HepG2 (cell line): Measurements from ENCODE around the gene COQ7. TPM values are rescaled to one million over a fixed set of nuclear protein-coding genes. Genes with fewer than 3 reads are reported as not detected.
A peak's percentile ranks its signal among the peaks of the same experiment; 100 is the strongest.

ENCODE experiments used
- ATF4 ChIP-seq, 2 experiments: fragments of 450-650 bp in 1 of 2; sonication (generic) in 1 of 2; formaldehyde crosslinking; IDR thresholded peaks; 2 replicates each; pipeline versions ENCODE4 v1.5.0 to v1.8.0; 2020 to 2022; ENCODE audit warnings: mild to moderate bottlenecking in 1 of 2, missing genetic modification reagents in 1 of 2
- ATF7 ChIP-seq, 2 experiments: fragments of 450-650 bp in 1 of 2; sonication (generic) in 1 of 2; formaldehyde crosslinking in 1 of 2; IDR thresholded peaks; 2 replicates each; pipeline versions ENCODE4 v1.4.0 to v1.6.1; 2016 to 2020; ENCODE audit warnings: antibody characterized with exemption in 1 of 2, mild to moderate bottlenecking in 1 of 2, missing genetic modification reagents in 1 of 2
- BCL6 ChIP-seq: IDR thresholded peaks from 2 replicates; pipeline ENCODE4 v1.6.1; 2016; ENCODE audit warnings: missing genetic modification reagents, missing compliant biosample characterization
- DNMT3B ChIP-seq: conservative IDR thresholded peaks from 2 replicates; pipeline ENCODE4 v1.6.1; 2016; ENCODE audit warnings: missing biosample characterization, control low read depth
- HOXA5 ChIP-seq: sonication (generic); formaldehyde crosslinking; IDR thresholded peaks from 2 replicates; pipeline ENCODE4 v1.4.0; 2020; ENCODE audit warnings: missing genetic modification reagents
- MLLT10 ChIP-seq: sonication (generic); formaldehyde crosslinking; IDR thresholded peaks from 2 replicates; pipeline ENCODE4 v1.4.0; 2020; ENCODE audit warnings: missing genetic modification reagents
- MYPOP ChIP-seq: sonication (generic); formaldehyde crosslinking; IDR thresholded peaks from 2 replicates; pipeline ENCODE4 v1.8.1; 2023; ENCODE audit warnings: mild to moderate bottlenecking, moderate library complexity, missing genetic modification reagents
- NR3C1 ChIP-seq: sonication (generic); formaldehyde crosslinking; IDR thresholded peaks from 2 replicates; pipeline ENCODE4 v1.4.0; 2020; ENCODE audit warnings: missing genetic modification reagents
- SMYD3 ChIP-seq: sonication (generic); formaldehyde crosslinking; IDR thresholded peaks from 2 replicates; pipeline ENCODE4 v1.8.1; 2023; ENCODE audit warnings: mild to moderate bottlenecking, missing genetic modification reagents
- SNAPC5 ChIP-seq: sonication (generic); formaldehyde crosslinking; IDR thresholded peaks from 2 replicates; pipeline ENCODE4 v1.8.1; 2023; ENCODE audit warnings: mild to moderate bottlenecking, missing genetic modification reagents, borderline replicate concordance
- SP4 ChIP-seq: sonication (generic); formaldehyde crosslinking; IDR thresholded peaks from 2 replicates; pipeline ENCODE4 v1.8.1; 2023; ENCODE audit warnings: mild to moderate bottlenecking, missing genetic modification reagents
- TAF1 ChIP-seq: sonication (generic); formaldehyde crosslinking; IDR thresholded peaks from 2 replicates; pipeline ENCODE4 v1.4.0; 2020; ENCODE audit warnings: missing genetic modification reagents
- U2AF1 ChIP-seq: fragments of 200-400 bp; formaldehyde crosslinking; optimal IDR thresholded peaks from 2 replicates; pipeline ENCODE3; 2017; ENCODE audit warnings: mild to moderate bottlenecking, low read depth, low read length
- ZBTB14 ChIP-seq: sonication (generic); formaldehyde crosslinking; IDR thresholded peaks from 2 replicates; pipeline ENCODE4 v1.4.0; 2020; ENCODE audit warnings: missing genetic modification reagents
- ZNF550 ChIP-seq: sonication (generic); formaldehyde crosslinking; IDR thresholded peaks from 2 replicates; pipeline ENCODE4 v1.4.0; 2020; ENCODE audit warnings: mild to moderate bottlenecking, missing genetic modification reagents, borderline replicate concordance
- ZNF772 ChIP-seq: sonication (generic); formaldehyde crosslinking; IDR thresholded peaks from 2 replicates; pipeline ENCODE4 v1.5.0; 2020; ENCODE audit warnings: mild to moderate bottlenecking, missing genetic modification reagents
- ZNF816 ChIP-seq: sonication (generic); formaldehyde crosslinking; IDR thresholded peaks from 2 replicates; pipeline ENCODE4 v1.8.0; 2022; ENCODE audit warnings: missing genetic modification reagents, mild to moderate bottlenecking, borderline replicate concordance
- polyA plus RNA-seq, 8 experiments: library from polyadenylated mRNA; depleted of rRNA in 3 of 8; stranded (reverse) in 7 of 8; unstranded in 1 of 8; fragments of >200 nt; fragmentation: Illumina TruSeq in 4 of 8; extraction: Trizol in 4 of 8; gene quantifications; 2 replicates each; pipeline versions ENCODE4 v1.2.1 to v1.2.3, GENCODE V29; 2011 to 2016; ENCODE audit warnings: low read depth in 4 of 8, missing spikeins in 1 of 8, mixed read lengths in 1 of 8; ENCODE audit not compliant: insufficient read depth in 1 of 8
- total RNA-seq, 5 experiments: library from RNA; depleted of rRNA; stranded (reverse); fragments of >200 nt; fragmentation: Illumina TruSeq; extraction: Trizol; gene quantifications; 2 replicates each; pipeline ENCODE4 v1.2.3, GENCODE V29; 2016; ENCODE audit warnings: low read depth in 1 of 5
- TF ChIP-seq, protein P1 (sequence below): sonication (generic); formaldehyde crosslinking; IDR thresholded peaks from 2 replicates; pipeline ENCODE4 v1.9.0; 2021; ENCODE audit warnings: missing genetic modification reagents, borderline replicate concordance
- TF ChIP-seq, protein P2 (sequence below): sonication (generic); formaldehyde crosslinking; IDR thresholded peaks from 2 replicates; pipeline ENCODE4 v1.4.0; 2020; ENCODE audit warnings: missing genetic modification reagents
- TF ChIP-seq, protein P3 (sequence below): sonication (generic); formaldehyde crosslinking; IDR thresholded peaks from 2 replicates; pipeline ENCODE4 v1.4.0; 2020; ENCODE audit warnings: mild to moderate bottlenecking, missing genetic modification reagents

Gene COQ7
- total and polyA plus RNA-seq, 2 of the 13 experiments (the other 11 are each of a cell fraction or from before 2014, with no cell fraction given): 20.1 to 45.7 TPM

GRCh38 chr16:19093631-19094541 lies 26.5 kb downstream of the COQ7 start (continued):
- no peak for TF ChIP-seq SNAPC5 (CRISPR knock-in tag)
- peak; percentile 55; the same call in 1 of the 2 replicates for TF ChIP-seq SP4
- TF ChIP-seq, protein P1, sequence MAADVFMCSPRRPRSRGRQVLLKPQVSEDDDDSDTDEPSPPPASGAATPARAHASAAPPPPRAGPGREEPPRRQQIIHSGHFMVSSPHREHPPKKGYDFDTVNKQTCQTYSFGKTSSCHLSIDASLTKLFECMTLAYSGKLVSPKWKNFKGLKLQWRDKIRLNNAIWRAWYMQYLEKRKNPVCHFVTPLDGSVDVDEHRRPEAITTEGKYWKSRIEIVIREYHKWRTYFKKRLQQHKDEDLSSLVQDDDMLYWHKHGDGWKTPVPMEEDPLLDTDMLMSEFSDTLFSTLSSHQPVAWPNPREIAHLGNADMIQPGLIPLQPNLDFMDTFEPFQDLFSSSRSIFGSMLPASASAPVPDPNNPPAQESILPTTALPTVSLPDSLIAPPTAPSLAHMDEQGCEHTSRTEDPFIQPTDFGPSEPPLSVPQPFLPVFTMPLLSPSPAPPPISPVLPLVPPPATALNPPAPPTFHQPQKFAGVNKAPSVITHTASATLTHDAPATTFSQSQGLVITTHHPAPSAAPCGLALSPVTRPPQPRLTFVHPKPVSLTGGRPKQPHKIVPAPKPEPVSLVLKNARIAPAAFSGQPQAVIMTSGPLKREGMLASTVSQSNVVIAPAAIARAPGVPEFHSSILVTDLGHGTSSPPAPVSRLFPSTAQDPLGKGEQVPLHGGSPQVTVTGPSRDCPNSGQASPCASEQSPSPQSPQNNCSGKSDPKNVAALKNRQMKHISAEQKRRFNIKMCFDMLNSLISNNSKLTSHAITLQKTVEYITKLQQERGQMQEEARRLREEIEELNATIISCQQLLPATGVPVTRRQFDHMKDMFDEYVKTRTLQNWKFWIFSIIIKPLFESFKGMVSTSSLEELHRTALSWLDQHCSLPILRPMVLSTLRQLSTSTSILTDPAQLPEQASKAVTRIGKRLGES (CRISPR knock-in tag): no peak
- peak; percentile 85; the same call in 1 of the 2 replicates for TF ChIP-seq ZNF550 (CRISPR knock-in tag)
- TF ChIP-seq U2AF1: no peak
- peak; percentile 56; the same call in 1 of the 2 replicates for TF ChIP-seq MYPOP
- no peak for TF ChIP-seq ZNF816 (CRISPR knock-in tag)
- TF ChIP-seq MLLT10 (CRISPR knock-in tag): no peak
- no peak for TF ChIP-seq ATF4 (CRISPR knock-in tag; IDR thresholded peaks at IDR 0.05)
- 0 out of 2 replicates have a peak, but pooled peaks have one; percentile 41 for TF ChIP-seq ZNF772
- no peak for TF ChIP-seq TAF1 (CRISPR knock-in tag)
- no peak for TF ChIP-seq ZBTB14 (CRISPR knock-in tag)
- no peak for TF ChIP-seq BCL6 (CRISPR knock-in tag)
- TF ChIP-seq, protein P2, sequence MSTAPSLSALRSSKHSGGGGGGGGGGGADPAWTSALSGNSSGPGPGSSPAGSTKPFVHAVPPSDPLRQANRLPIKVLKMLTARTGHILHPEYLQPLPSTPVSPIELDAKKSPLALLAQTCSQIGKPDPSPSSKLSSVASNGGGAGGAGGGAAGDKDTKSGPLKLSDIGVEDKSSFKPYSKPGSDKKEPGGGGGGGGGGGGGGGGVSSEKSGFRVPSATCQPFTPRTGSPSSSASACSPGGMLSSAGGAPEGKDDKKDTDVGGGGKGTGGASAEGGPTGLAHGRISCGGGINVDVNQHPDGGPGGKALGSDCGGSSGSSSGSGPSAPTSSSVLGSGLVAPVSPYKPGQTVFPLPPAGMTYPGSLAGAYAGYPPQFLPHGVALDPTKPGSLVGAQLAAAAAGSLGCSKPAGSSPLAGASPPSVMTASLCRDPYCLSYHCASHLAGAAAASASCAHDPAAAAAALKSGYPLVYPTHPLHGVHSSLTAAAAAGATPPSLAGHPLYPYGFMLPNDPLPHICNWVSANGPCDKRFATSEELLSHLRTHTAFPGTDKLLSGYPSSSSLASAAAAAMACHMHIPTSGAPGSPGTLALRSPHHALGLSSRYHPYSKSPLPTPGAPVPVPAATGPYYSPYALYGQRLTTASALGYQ (CRISPR knock-in tag): 0 out of 2 replicates have a peak, but pooled peaks have one; percentile 44
- no peak for TF ChIP-seq SMYD3
- no peak for TF ChIP-seq HOXA5
- 0 out of 2 replicates have a peak, but pooled peaks have one; percentile 52 for TF ChIP-seq DNMT3B (CRISPR knock-in tag)
- TF ChIP-seq NR3C1: no peak
- TF ChIP-seq, protein P3, sequence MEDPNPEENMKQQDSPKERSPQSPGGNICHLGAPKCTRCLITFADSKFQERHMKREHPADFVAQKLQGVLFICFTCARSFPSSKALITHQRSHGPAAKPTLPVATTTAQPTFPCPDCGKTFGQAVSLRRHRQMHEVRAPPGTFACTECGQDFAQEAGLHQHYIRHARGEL: no peak
- no peak for TF ChIP-seq ATF7 (IDR thresholded peaks at IDR 0.05)
- TF ChIP-seq ATF7 (CRISPR knock-in tag; IDR thresholded peaks at IDR 0.05): no peak
